ENCODE results near the gene LYRM4. TPM values are rescaled to one million over a fixed set of nuclear protein-coding genes. Genes with fewer than 3 reads are reported as not detected.

The LYRM4 gene
- polyA plus RNA-seq, 2 of the 4 experiments (the other 2 are of a cell fraction) = 25.6 to 43.3 TPM

DNA sequence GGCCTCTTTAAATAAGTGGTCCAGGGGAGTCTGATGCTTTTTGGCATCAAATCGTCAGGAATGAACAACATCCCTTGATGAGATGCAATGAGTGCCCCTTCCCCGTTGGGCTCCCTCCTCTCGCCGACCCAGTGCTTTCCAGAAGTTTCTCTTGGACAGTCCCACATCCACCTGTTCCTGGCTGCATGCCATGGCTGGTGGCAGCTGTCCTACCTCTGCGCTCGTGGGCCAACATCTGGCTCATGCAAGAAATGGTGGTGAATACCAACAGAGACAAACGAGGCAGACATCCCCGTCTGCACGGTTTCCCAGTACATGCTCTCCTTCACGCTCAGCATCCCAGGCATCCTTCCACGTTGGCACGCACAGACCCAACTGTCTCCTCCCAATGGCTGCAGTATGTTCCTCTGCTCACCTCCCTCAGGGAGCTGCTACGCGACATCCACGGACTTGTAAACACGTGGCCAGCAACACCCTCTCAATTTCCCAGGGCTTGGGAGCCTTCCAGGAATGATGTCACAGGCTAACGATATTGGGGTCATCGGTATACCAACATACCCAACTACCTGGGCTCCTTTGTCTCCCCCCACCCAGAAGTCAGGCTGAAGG is 138.1 kb downstream of the LYRM4 start:
- ChIA-PET CTCF (no interaction called here), POLR2A (no interaction called here)
- Histone ChIP-seq H3K4me3 (no peak overlapping the region), H3K9me3 (no peaks in the 10 kb centered on the region), H3K4me2 (no peak overlapping the region), H3K4me1 (peaks cover 25% of the 10 kb centered on the region), H3K27ac (no peak overlapping the region)
- DNase-seq (ENCODE audit: low read depth in 1 of 2, low spot score in 1 of 2) (no peak), ATAC-seq (no peak), FAIRE-seq (no peak)
- TF ChIP-seq POLR2AphosphoS2 (conservative IDR thresholded peaks at IDR 0.05; ENCODE audit: low read length) = no peak
- no peak for TF ChIP-seq ZFP36 (IDR thresholded peaks at IDR 0.05; ENCODE audit: borderline replicate concordance, partially characterized antibody)
- no peak for TF ChIP-seq RCOR1 (IDR thresholded peaks at IDR 0.05; ENCODE audit: low read depth, low read length)
- TF ChIP-seq BHLHE40 (IDR thresholded peaks at IDR 0.05; ENCODE audit: low read depth, low read length) = no peak
- TF ChIP-seq POLR2A (IDR thresholded peaks at IDR 0.05; ENCODE audit: low read length) = no peak
- no peak for TF ChIP-seq MYC (IDR thresholded peaks at IDR 0.05; ENCODE audit: borderline replicate concordance, low read length)
- no peak for TF ChIP-seq KDM1A (IDR thresholded peaks at IDR 0.05; ENCODE audit: low read depth)
- TF ChIP-seq RARB (CRISPR knock-in tag; IDR thresholded peaks at IDR 0.05) = no peak
- no peak for TF ChIP-seq HDAC2 (IDR thresholded peaks at IDR 0.05)
- TF ChIP-seq, protein P1, sequence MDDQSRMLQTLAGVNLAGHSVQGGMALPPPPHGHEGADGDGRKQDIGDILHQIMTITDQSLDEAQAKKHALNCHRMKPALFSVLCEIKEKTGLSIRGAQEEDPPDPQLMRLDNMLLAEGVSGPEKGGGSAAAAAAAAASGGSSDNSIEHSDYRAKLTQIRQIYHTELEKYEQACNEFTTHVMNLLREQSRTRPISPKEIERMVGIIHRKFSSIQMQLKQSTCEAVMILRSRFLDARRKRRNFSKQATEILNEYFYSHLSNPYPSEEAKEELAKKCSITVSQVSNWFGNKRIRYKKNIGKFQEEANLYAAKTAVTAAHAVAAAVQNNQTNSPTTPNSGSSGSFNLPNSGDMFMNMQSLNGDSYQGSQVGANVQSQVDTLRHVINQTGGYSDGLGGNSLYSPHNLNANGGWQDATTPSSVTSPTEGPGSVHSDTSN (IDR thresholded peaks at IDR 0.05) = no peak
- TF ChIP-seq EHF (CRISPR knock-in tag; IDR thresholded peaks at IDR 0.05) = no peak
- no peak for TF ChIP-seq HOXA7 (CRISPR knock-in tag; IDR thresholded peaks at IDR 0.05)
- no peak for TF ChIP-seq JUN (IDR thresholded peaks at IDR 0.05)
- TF ChIP-seq, protein P2, sequence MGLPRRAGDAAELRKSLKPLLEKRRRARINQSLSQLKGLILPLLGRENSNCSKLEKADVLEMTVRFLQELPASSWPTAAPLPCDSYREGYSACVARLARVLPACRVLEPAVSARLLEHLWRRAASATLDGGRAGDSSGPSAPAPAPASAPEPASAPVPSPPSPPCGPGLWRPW (IDR thresholded peaks at IDR 0.05) = no peak
- TF ChIP-seq EP300 (IDR thresholded peaks at IDR 0.05) = no peak
- no peak for TF ChIP-seq RAD21 (conservative IDR thresholded peaks at IDR 0.05 in 1 of 2, IDR thresholded peaks at IDR 0.05 in 1 of 2)
- TF ChIP-seq HOXB13 (CRISPR knock-in tag; IDR thresholded peaks at IDR 0.05; ENCODE audit: low read depth) = no peak
- TF ChIP-seq MAZ (IDR thresholded peaks at IDR 0.05; ENCODE audit: borderline replicate concordance, low read depth, low read length) = no peak
- TF ChIP-seq, protein P3, sequence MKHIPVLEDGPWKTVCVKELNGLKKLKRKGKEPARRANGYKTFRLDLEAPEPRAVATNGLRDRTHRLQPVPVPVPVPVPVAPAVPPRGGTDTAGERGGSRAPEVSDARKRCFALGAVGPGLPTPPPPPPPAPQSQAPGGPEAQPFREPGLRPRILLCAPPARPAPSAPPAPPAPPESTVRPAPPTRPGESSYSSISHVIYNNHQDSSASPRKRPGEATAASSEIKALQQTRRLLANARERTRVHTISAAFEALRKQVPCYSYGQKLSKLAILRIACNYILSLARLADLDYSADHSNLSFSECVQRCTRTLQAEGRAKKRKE (CRISPR knock-in tag; IDR thresholded peaks at IDR 0.05; ENCODE audit: low read depth) = no peak
- TF ChIP-seq SREBF2 (IDR thresholded peaks at IDR 0.05) = no peak
- 93% methylated on average over 18 of the region's 18 CpGs for WGBS (ENCODE audit: missing lambda C conversion rate)

DNA sequence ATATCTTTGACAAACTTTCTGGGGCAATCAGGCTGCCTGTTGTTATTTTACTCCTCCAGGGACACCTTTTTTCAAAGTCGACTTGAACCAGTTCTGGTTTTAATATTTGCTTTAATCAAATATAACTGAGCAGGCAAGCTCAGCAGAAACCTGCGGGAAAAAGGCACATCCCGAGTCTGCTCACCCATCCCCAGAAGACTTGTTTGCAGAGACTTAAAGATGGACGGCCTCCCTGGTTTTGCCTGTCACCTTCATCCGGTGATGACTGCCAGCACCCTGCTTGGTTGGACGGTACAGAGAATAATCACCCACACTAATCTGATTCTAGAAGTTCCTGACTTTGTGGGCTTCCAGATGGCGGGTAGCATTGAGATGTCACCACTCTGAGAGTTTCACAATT is 138.8 kb downstream of the LYRM4 start:
- TF ChIP-seq, protein P4, sequence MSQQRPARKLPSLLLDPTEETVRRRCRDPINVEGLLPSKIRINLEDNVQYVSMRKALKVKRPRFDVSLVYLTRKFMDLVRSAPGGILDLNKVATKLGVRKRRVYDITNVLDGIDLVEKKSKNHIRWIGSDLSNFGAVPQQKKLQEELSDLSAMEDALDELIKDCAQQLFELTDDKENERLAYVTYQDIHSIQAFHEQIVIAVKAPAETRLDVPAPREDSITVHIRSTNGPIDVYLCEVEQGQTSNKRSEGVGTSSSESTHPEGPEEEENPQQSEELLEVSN (IDR thresholded peaks at IDR 0.05; ENCODE audit: borderline replicate concordance, low read depth) = no peak
- no peak for TF ChIP-seq FOSL2 (IDR thresholded peaks at IDR 0.05)
- TF ChIP-seq FOSL2 (CRISPR knock-in tag; IDR thresholded peaks at IDR 0.05) = no peak
- no peak for TF ChIP-seq KDM1A (IDR thresholded peaks at IDR 0.05; ENCODE audit: low read depth)
- TF ChIP-seq RARB (CRISPR knock-in tag; IDR thresholded peaks at IDR 0.05) = no peak
- TF ChIP-seq, protein P5, sequence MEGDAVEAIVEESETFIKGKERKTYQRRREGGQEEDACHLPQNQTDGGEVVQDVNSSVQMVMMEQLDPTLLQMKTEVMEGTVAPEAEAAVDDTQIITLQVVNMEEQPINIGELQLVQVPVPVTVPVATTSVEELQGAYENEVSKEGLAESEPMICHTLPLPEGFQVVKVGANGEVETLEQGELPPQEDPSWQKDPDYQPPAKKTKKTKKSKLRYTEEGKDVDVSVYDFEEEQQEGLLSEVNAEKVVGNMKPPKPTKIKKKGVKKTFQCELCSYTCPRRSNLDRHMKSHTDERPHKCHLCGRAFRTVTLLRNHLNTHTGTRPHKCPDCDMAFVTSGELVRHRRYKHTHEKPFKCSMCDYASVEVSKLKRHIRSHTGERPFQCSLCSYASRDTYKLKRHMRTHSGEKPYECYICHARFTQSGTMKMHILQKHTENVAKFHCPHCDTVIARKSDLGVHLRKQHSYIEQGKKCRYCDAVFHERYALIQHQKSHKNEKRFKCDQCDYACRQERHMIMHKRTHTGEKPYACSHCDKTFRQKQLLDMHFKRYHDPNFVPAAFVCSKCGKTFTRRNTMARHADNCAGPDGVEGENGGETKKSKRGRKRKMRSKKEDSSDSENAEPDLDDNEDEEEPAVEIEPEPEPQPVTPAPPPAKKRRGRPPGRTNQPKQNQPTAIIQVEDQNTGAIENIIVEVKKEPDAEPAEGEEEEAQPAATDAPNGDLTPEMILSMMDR (IDR thresholded peaks at IDR 0.05) = no peak
- no peak for TF ChIP-seq POLR2AphosphoS2 (conservative IDR thresholded peaks at IDR 0.05; ENCODE audit: low read length)
- no peak for TF ChIP-seq MAFK (IDR thresholded peaks at IDR 0.05; ENCODE audit: partially characterized antibody)
- TF ChIP-seq BHLHE40 (IDR thresholded peaks at IDR 0.05; ENCODE audit: low read depth, low read length) = no peak
- no peak for DNase-seq (ENCODE audit: low read depth in 1 of 2, low spot score in 1 of 2)
- 88% methylated on average over 7 of the region's 7 CpGs for WGBS (ENCODE audit: missing lambda C conversion rate)
- ChIA-PET POLR2A (no interaction called here), CTCF (no interaction called here)
- no peak overlapping the region for H3K4me2 ChIP-seq
- H3K4me1 ChIP-seq = peaks cover 25% of the 10 kb centered on the region
- no peak for ATAC-seq
- no peak overlapping the region for H3K4me3 ChIP-seq
- no peaks in the 10 kb centered on the region for H3K9me3 ChIP-seq
- no peak overlapping the region for H3K27ac ChIP-seq
- no peak for FAIRE-seq

Measured in A549 (cell line).